GM19023 (cell line): ENCODE results near the gene ARHGAP45.
A peak's percentile ranks its signal among the peaks of the same experiment; 100 is the strongest.

Source experiments
- ATAC-seq: cut with Tn5 transposase; IDR thresholded peaks from one replicate; pipeline ENCODE4 v1.9.1; 2021; ENCODE audit warnings: mild to moderate bottlenecking, moderate library complexity; ENCODE audit not compliant: unreplicated experiment

Gene ARHGAP45

GRCh38 chr19:1085053-1085658 is 18.2 kb downstream of the ARHGAP45 start:
- no peak for ATAC-seq

GRCh38 chr19:1085676-1086442 is 18.9 kb downstream of the ARHGAP45 start:
- ATAC-seq, result no peak

GRCh38 chr19:1086613-1087012 is 19.6 kb downstream of the ARHGAP45 start:
- ATAC-seq, result no peak

GRCh38 chr19:1087813-1088415 is 20.9 kb downstream of the ARHGAP45 start:
- no peak for ATAC-seq

GRCh38 chr19:1088416-1089010 is 21.5 kb downstream of the ARHGAP45 start:
- ATAC-seq, result no peak

GRCh38 chr19:1089126-1089771 is 22.3 kb downstream of the ARHGAP45 start:
- ATAC-seq, result no peak

- no peak for ATAC-seq
Measured at GRCh38 chr19:1089891-1090290, 22.9 kb downstream of the ARHGAP45 start.

- ATAC-seq, result no peak
Measured at GRCh38 chr19:1090731-1091543, 24.0 kb downstream of the ARHGAP45 start.

GRCh38 chr19:1091544-1092175 is 24.7 kb downstream of the ARHGAP45 start:
- ATAC-seq, result no peak

GRCh38 chr19:1093330-1093729 is 26.4 kb downstream of the ARHGAP45 start:
- no peak for ATAC-seq

GRCh38 chr19:1093811-1094553 is 27.0 kb downstream of the ARHGAP45 start:
- ATAC-seq, result no peak

- no peak for ATAC-seq
Measured at GRCh38 chr19:1094655-1094977, 27.6 kb downstream of the ARHGAP45 start.

GRCh38 chr19:1094978-1095701 is 28.2 kb downstream of the ARHGAP45 start, which contains the start of gene POLR2E:
TSS of gene POLR2E (minus strand) at chr19:1095375. CDS start at chr19:1095315, 60 bp downstream.
- ATAC-seq, result peak; percentile 79

- ATAC-seq, result no peak
Measured at GRCh38 chr19:1097810-1098176, 30.8 kb downstream of the ARHGAP45 start.

GRCh38 chr19:1098177-1099051 is 31.4 kb downstream of the ARHGAP45 start:
- no peak for ATAC-seq

- no peak for ATAC-seq
Measured at GRCh38 chr19:1101337-1101698, 34.4 kb downstream of the ARHGAP45 start.

GRCh38 chr19:1102407-1103131 is 35.6 kb downstream of the ARHGAP45 start:
- ATAC-seq, result no peak
